ENCODE measurements around the gene EIF3I. TPM values are rescaled to one million over a fixed set of nuclear protein-coding genes. Genes with fewer than 3 reads are reported as not detected.

The EIF3I gene
- total RNA-seq, 2 experiments from 2014 or later: 328 to 335 TPM

DNA sequence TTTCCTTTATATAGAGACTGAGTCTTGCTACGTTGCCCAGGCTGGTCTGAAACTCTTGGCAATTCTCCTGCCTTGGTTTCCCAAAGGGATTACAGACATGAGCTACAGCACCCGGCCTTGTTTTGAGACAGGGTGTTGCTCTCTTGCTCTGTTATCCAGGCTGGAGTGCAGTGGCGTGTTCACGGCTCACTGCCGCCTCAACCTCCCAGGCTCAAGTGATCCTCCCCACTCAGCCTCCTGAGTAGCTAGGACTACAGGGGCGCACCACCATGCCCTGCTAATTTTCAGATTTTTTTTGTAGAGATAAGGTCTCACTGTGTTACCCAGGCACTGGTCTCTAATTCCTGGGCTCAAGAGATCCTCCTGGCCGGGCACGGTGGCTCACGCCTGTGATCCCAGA, 43.6 kb downstream of the EIF3I start:
- peaks cover 41% of the 10 kb centered on the region for H3K36me3 Mint-ChIP-seq (ENCODE audit: low read depth)
- DNase-seq (no peak), ATAC-seq (no peak)
- H3K27ac Mint-ChIP-seq: peak overlapping the region; percentile 89
- H3K4me1 Mint-ChIP-seq (ENCODE audit: low read depth): peaks cover 44% of the 10 kb centered on the region
- H3K4me3 Mint-ChIP-seq: no peak overlapping the region
- H3K9me3 Mint-ChIP-seq: no peaks in the 10 kb centered on the region
- ChIA-PET POLR2A (interaction anchor here (0.6 to 9.1 kb wide), 3 partner anchors 14 to 66 kb away, joined by 3 to 93 read pairs (median 5); partner anchors contain the start of gene LCK), CTCF (interaction anchor here (1.6 to 2.2 kb wide), 6 partner anchors 8 to 50 kb away, joined by 3 to 13 read pairs (median 4); partner anchors contain the start of gene LCK)
- no peaks in the 10 kb centered on the region for H3K27me3 Mint-ChIP-seq
- TF ChIP-seq CTCF (IDR thresholded peaks at IDR 0.05): no peak
- intact Hi-C loops (cut with micrococcal nuclease): no loop called here

GRCh38 chr1:32266921-32267591, 44.8 kb downstream of the EIF3I start:
- peaks cover 55% of the 10 kb centered on the region for H3K4me1 Mint-ChIP-seq (ENCODE audit: low read depth)
- peak overlapping the region; percentile 42 for H3K4me3 Mint-ChIP-seq
- H3K27ac Mint-ChIP-seq: peak overlapping the region; percentile 98
- intact Hi-C loops (cut with micrococcal nuclease): no loop called here
- TF ChIP-seq CTCF (IDR thresholded peaks at IDR 0.05): no peak
- ChIA-PET POLR2A (interaction anchor here (9.1 kb wide), 1 partner anchor 15 kb away, joined by 93 read pairs; the partner anchor contains the start of gene LCK), CTCF (interaction anchor here (1.2 kb wide), 1 partner anchor 14 kb away, joined by 3 read pairs; no protein-coding TSS in a partner anchor)
- H3K9me3 Mint-ChIP-seq: no peaks in the 10 kb centered on the region
- ATAC-seq (peak; percentile 35), DNase-seq (no peak)
- no peaks in the 10 kb centered on the region for H3K27me3 Mint-ChIP-seq
- peaks cover 50% of the 10 kb centered on the region for H3K36me3 Mint-ChIP-seq (ENCODE audit: low read depth)

GRCh38 chr1:32269744-32270143, 47.5 kb downstream of the EIF3I start:
- Mint-ChIP-seq H3K4me3 (no peak overlapping the region), H3K9me3 (no peaks in the 10 kb centered on the region), H3K27ac (peak overlapping the region; percentile 86), H3K4me1 (ENCODE audit: low read depth) (peaks cover 62% of the 10 kb centered on the region), H3K36me3 (ENCODE audit: low read depth) (peaks cover 53% of the 10 kb centered on the region), H3K27me3 (no peaks in the 10 kb centered on the region)
- no peak for ATAC-seq
- CTCF ChIA-PET: interaction anchor here (1.0 kb wide), 2 partner anchors 12 to 18 kb away, joined by 3 to 5 read pairs; partner anchors contain the start of gene LCK
- intact Hi-C loops (cut with micrococcal nuclease): no loop called here
- TF ChIP-seq CTCF (IDR thresholded peaks at IDR 0.05): no peak
- POLR2A ChIA-PET: interaction anchor here (1.9 to 9.1 kb wide), 2 partner anchors 18 to 21 kb away, joined by 6 to 93 read pairs; partner anchors contain the start of gene LCK
- no peak for DNase-seq

DNA sequence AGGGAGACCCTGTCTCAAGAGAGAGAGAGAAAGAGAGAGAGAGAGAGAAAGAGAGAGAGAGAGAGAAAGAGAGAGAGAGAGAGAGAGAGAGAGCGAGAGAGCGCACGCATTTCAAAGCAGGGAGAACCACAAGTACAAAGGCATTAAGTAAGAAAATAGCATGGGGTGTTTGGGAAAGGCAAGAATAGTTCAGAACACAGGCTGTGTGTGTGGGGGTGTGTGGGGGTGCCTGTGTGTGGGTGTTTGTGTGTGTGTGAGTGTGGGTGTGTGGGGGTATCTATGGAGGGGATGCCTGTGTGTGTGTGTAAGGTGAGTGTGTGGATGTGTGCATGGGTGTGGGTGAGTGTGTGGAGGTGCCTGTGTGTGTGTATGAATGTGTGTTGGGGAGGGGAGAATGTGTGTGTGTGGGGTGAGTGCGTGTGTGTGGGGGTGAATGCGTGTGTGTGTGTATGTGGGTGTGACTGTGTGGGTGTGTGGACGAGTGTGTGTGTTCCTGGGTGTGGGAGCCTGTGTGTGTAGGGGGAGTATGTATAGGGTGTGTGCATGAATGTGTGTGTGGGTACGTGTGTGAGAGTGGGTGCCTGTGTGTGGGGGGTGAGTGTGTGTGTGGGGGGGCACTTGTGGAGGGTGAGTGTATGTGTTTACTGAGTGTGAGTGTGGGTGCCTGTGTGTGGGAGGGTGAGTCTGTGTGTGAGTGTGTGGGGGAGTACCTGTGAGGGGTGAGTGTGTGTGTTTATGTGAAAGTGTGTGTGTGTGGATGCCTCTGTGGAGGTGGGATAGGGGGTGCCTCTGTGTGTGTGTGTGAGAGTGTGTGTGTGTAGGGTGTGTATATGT, 50.6 kb downstream of the EIF3I start:
- Mint-ChIP-seq H3K36me3 (ENCODE audit: low read depth) (peaks cover 59% of the 10 kb centered on the region), H3K27ac (peak overlapping the region; percentile 89), H3K9me3 (no peaks in the 10 kb centered on the region), H3K4me1 (ENCODE audit: low read depth) (peaks cover 56% of the 10 kb centered on the region), H3K27me3 (no peaks in the 10 kb centered on the region), H3K4me3 (peak overlapping the region; percentile 68)
- no peak for TF ChIP-seq CTCF (IDR thresholded peaks at IDR 0.05)
- DNase-seq (peak; percentile 55), ATAC-seq (peak; percentile 21)
- ChIA-PET POLR2A (interaction anchor here (1.0 to 9.1 kb wide), 9 partner anchors 10 to 63 kb away, joined by 4 to 93 read pairs (median 8); partner anchors contain the start of genes LCK and MARCKSL1), CTCF (interaction anchor here (0.9 to 1.9 kb wide), 2 partner anchors 24 kb away, joined by 3 to 6 read pairs; no protein-coding TSS in a partner anchor)
- intact Hi-C loops (cut with micrococcal nuclease): no loop called here

Measured in activated CD8-positive, alpha-beta T cell treated with anti-CD3 and anti-CD28 coated beads for 36 hours (primary cell).